Activated CD4-positive, alpha-beta T cell treated with anti-CD3 and anti-CD28 coated beads for 36 hours (primary cell): ENCODE data around the gene AQP2. TPM values are rescaled to one million over a fixed set of nuclear protein-coding genes. Genes with fewer than 3 reads are reported as not detected.

Experiments used
- ATAC-seq: fragments of 200-7000 bp; cut with Tn5 transposase; one replicate; pipeline ENCODE4 v1.10.0; 2021; ENCODE audit warnings: mild to moderate bottlenecking, moderate library complexity
- CTCF ChIA-PET: fragments of 350-600 bp; sonication (Branson Sonifier 250); formaldehyde crosslinking; loops from one replicate; lab custom pipeline; 2021; ENCODE audit warnings: antibody characterized with exemption; lab: Charles Lee
- POLR2A ChIA-PET: fragments of 350-600 bp; sonication (Branson Sonifier 250); formaldehyde crosslinking; loops from one replicate; lab custom pipeline; 2021; ENCODE audit warnings: antibody characterized with exemption, inconsistent platforms; lab: Charles Lee
- DNase-seq: peaks from one replicate; pipeline ENCODE4 v3.0.0-alpha.2; 2020
- H3K27ac Mint-ChIP-seq: one replicate; pipeline ENCODE4 v1.8.0; 2021; ENCODE audit warnings: mixed read lengths
- H3K27me3 Mint-ChIP-seq: one replicate; pipeline ENCODE4 v1.8.0; 2021; ENCODE audit warnings: mixed read lengths
- H3K36me3 Mint-ChIP-seq: one replicate; pipeline ENCODE4 v1.8.0; 2021; ENCODE audit warnings: low read depth, mixed read lengths
- H3K4me1 Mint-ChIP-seq: one replicate; pipeline ENCODE4 v1.8.0; 2021; ENCODE audit warnings: mixed read lengths
- H3K4me3 Mint-ChIP-seq: one replicate; pipeline ENCODE4 v1.8.0; 2021; ENCODE audit warnings: mild to moderate bottlenecking, moderate library complexity, mixed read lengths
- H3K9me3 Mint-ChIP-seq: one replicate; pipeline ENCODE4 v1.8.0; 2021; ENCODE audit warnings: low read depth, mixed read lengths
- intact Hi-C, 2 experiments: fragments of 100-400 bp; cut with DNase I in 1 of 2; cut with micrococcal nuclease in 1 of 2; formaldehyde crosslinking; loops; one replicate each; pipeline versions ENCODE4 v1.14.2 to v1.15.1; 2022 to 2024; cut with DNase I, micrococcal nuclease
- total RNA-seq, 2 experiments: library from RNA; stranded (reverse); gene quantifications; one replicate each; pipeline ENCODE4 v1.2.3, GENCODE V29; 2021

AQP2 gene
- total RNA-seq, 2 experiments from 2014 or later = not detected

- H3K36me3 Mint-ChIP-seq = no peaks in the 10 kb centered on the region
- no peak overlapping the region for H3K27ac Mint-ChIP-seq
- peak; percentile 92 for ATAC-seq
- no peaks in the 10 kb centered on the region for H3K9me3 Mint-ChIP-seq
- peaks cover 32% of the 10 kb centered on the region for H3K27me3 Mint-ChIP-seq
- DNase-seq = peak; percentile 97
- intact Hi-C loops = loop anchor here (1.0 to 2.0 kb wide), 6 partner anchors 22 to 103 kb away; no protein-coding TSS in a partner anchor
- peak overlapping the region; percentile 34 for H3K4me3 Mint-ChIP-seq
- POLR2A ChIA-PET = interaction anchor here (0.6 to 1.1 kb wide), 2 partner anchors 26 to 144 kb away, joined by 3 read pairs; partner anchors contain the start of gene COX14
- CTCF ChIA-PET = interaction anchor here (0.6 to 7.1 kb wide), 74 partner anchors 9 to 773 kb away, joined by 3 to 125 read pairs (median 4); partner anchors contain the start of genes AQP2, COX14, RACGAP1 and SMARCD1
- no peaks in the 10 kb centered on the region for H3K4me1 Mint-ChIP-seq
Measured at GRCh38 chr12:49967042-49967776, 16.7 kb downstream of the AQP2 start.

GRCh38 chr12:49967777-49968250 lies 17.3 kb downstream of the AQP2 start:
- Mint-ChIP-seq H3K27me3 (peaks cover 28% of the 10 kb centered on the region), H3K4me3 (no peak overlapping the region), H3K9me3 (no peaks in the 10 kb centered on the region), H3K4me1 (no peaks in the 10 kb centered on the region), H3K36me3 (no peaks in the 10 kb centered on the region), H3K27ac (no peak overlapping the region)
- POLR2A ChIA-PET = interaction anchor here (0.6 kb wide), 1 partner anchor 25 kb away, joined by 3 read pairs; no protein-coding TSS in a partner anchor
- intact Hi-C loops = loop anchor here (1.0 to 2.0 kb wide), 6 partner anchors 23 to 102 kb away; no protein-coding TSS in a partner anchor
- DNase-seq (no peak), ATAC-seq (peak; percentile 17)
- CTCF ChIA-PET = interaction anchor here (0.6 to 7.1 kb wide), 60 partner anchors 8 to 773 kb away, joined by 3 to 125 read pairs (median 5); partner anchors contain the start of genes AQP2, COX14, RACGAP1 and SMARCD1

- intact Hi-C loops = no loop called here
- POLR2A ChIA-PET = no interaction called here
- CTCF ChIA-PET = interaction anchor here (0.7 to 7.1 kb wide), 20 partner anchors 13 to 143 kb away, joined by 3 to 125 read pairs (median 6); partner anchors contain the start of genes COX14 and SMARCD1
- DNase-seq (no peak), ATAC-seq (no peak)
- H3K27me3 Mint-ChIP-seq = peaks cover 24% of the 10 kb centered on the region
- no peaks in the 10 kb centered on the region for H3K36me3 Mint-ChIP-seq
- H3K4me1 Mint-ChIP-seq = no peaks in the 10 kb centered on the region
- no peak overlapping the region for H3K4me3 Mint-ChIP-seq
- no peak overlapping the region for H3K27ac Mint-ChIP-seq
- no peaks in the 10 kb centered on the region for H3K9me3 Mint-ChIP-seq
Measured at GRCh38 chr12:49968471-49968870, 17.9 kb downstream of the AQP2 start.

GRCh38 chr12:49969027-49969426 lies 18.5 kb downstream of the AQP2 start:
- Mint-ChIP-seq H3K4me1 (no peaks in the 10 kb centered on the region), H3K4me3 (no peak overlapping the region), H3K36me3 (no peaks in the 10 kb centered on the region), H3K27me3 (peaks cover 21% of the 10 kb centered on the region), H3K27ac (no peak overlapping the region), H3K9me3 (no peaks in the 10 kb centered on the region)
- ChIA-PET CTCF (interaction anchor here (1.0 to 7.1 kb wide), 10 partner anchors 9 to 116 kb away, joined by 3 to 125 read pairs (median 14); partner anchors contain the start of gene SMARCD1), POLR2A (interaction anchor here (0.6 kb wide), 1 partner anchor 9 kb away, joined by 3 read pairs; no protein-coding TSS in a partner anchor)
- ATAC-seq = no peak
- no peak for DNase-seq
- intact Hi-C loops = no loop called here

- Mint-ChIP-seq H3K9me3 (no peaks in the 10 kb centered on the region), H3K4me1 (no peaks in the 10 kb centered on the region), H3K27ac (no peak overlapping the region), H3K4me3 (no peak overlapping the region), H3K27me3 (peaks cover 15% of the 10 kb centered on the region), H3K36me3 (no peaks in the 10 kb centered on the region)
- no peak for DNase-seq
- no peak for ATAC-seq
- ChIA-PET CTCF (interaction anchor here (0.8 to 7.1 kb wide), 10 partner anchors 10 to 212 kb away, joined by 3 to 125 read pairs (median 4); partner anchors contain the start of gene SMARCD1), POLR2A (no interaction called here)
- intact Hi-C loops = no loop called here
Measured at GRCh38 chr12:49969651-49970429, 19.3 kb downstream of the AQP2 start.

GRCh38 chr12:49970658-49971057 lies 20.1 kb downstream of the AQP2 start:
- intact Hi-C loops = no loop called here
- no peak overlapping the region for H3K27ac Mint-ChIP-seq
- H3K4me1 Mint-ChIP-seq = no peaks in the 10 kb centered on the region
- no peak overlapping the region for H3K4me3 Mint-ChIP-seq
- H3K9me3 Mint-ChIP-seq = no peaks in the 10 kb centered on the region
- ATAC-seq (no peak), DNase-seq (no peak)
- ChIA-PET CTCF (interaction anchor here (1.1 to 7.1 kb wide), 2 partner anchors 85 to 97 kb away, joined by 3 to 125 read pairs; no protein-coding TSS in a partner anchor), POLR2A (no interaction called here)
- peaks cover 10% of the 10 kb centered on the region for H3K27me3 Mint-ChIP-seq
- H3K36me3 Mint-ChIP-seq = no peaks in the 10 kb centered on the region

- ChIA-PET POLR2A (no interaction called here), CTCF (interaction anchor here (1.1 to 1.2 kb wide), 2 partner anchors 11 to 85 kb away, joined by 3 read pairs; no protein-coding TSS in a partner anchor)
- Mint-ChIP-seq H3K9me3 (no peaks in the 10 kb centered on the region), H3K36me3 (no peaks in the 10 kb centered on the region), H3K27ac (no peak overlapping the region), H3K27me3 (peaks cover 9% of the 10 kb centered on the region), H3K4me1 (no peaks in the 10 kb centered on the region), H3K4me3 (no peak overlapping the region)
- DNase-seq (no peak), ATAC-seq (no peak)
- intact Hi-C loops = no loop called here
Measured at GRCh38 chr12:49971141-49971540, 20.6 kb downstream of the AQP2 start.

GRCh38 chr12:49972129-49972528 lies 21.6 kb downstream of the AQP2 start:
- DNase-seq = no peak
- Mint-ChIP-seq H3K9me3 (no peaks in the 10 kb centered on the region), H3K4me3 (no peak overlapping the region), H3K27ac (no peak overlapping the region), H3K27me3 (peaks cover 5% of the 10 kb centered on the region), H3K36me3 (no peaks in the 10 kb centered on the region), H3K4me1 (no peaks in the 10 kb centered on the region)
- intact Hi-C loops = no loop called here
- no peak for ATAC-seq
- ChIA-PET CTCF (interaction anchor here (0.9 to 1.2 kb wide), 3 partner anchors 12 to 84 kb away, joined by 3 to 4 read pairs (median 3); no protein-coding TSS in a partner anchor), POLR2A (no interaction called here)

- DNase-seq (no peak), ATAC-seq (no peak)
- Mint-ChIP-seq H3K9me3 (no peaks in the 10 kb centered on the region), H3K4me1 (no peaks in the 10 kb centered on the region), H3K27ac (no peak within 1 kb of the TSS), H3K36me3 (no peaks in the 10 kb centered on the region), H3K27me3 (peaks cover 5% of the 10 kb centered on the region), H3K4me3 (no peak within 1 kb of the TSS)
- intact Hi-C loops = no loop called here
- CTCF ChIA-PET = interaction anchor here (0.9 to 1.1 kb wide), 2 partner anchors 67 to 82 kb away, joined by 4 read pairs; no protein-coding TSS in a partner anchor
- POLR2A ChIA-PET = no interaction called here
Measured at GRCh38 chr12:49972641-49973360, 22.3 kb downstream of the AQP2 start, which contains the start of gene AQP6. Gene AQP6, plus strand, starts transcription at chr12:49972947. Its CDS starts 227 bp downstream, at chr12:49973174.

- ChIA-PET CTCF (interaction anchor here (1.1 kb wide), 1 partner anchor 82 kb away, joined by 4 read pairs; no protein-coding TSS in a partner anchor), POLR2A (no interaction called here)
- Mint-ChIP-seq H3K9me3 (no peaks in the 10 kb centered on the region), H3K27me3 (no peaks in the 10 kb centered on the region), H3K4me3 (no peak overlapping the region), H3K4me1 (no peaks in the 10 kb centered on the region), H3K36me3 (no peaks in the 10 kb centered on the region), H3K27ac (no peak overlapping the region)
- intact Hi-C loops = no loop called here
- DNase-seq = no peak
- ATAC-seq = no peak
Measured at GRCh38 chr12:49973361-49973830, 22.9 kb downstream of the AQP2 start.
